ENCODE measurements around the gene DLG1. TPM values are rescaled to one million over a fixed set of nuclear protein-coding genes. Genes with fewer than 3 reads are reported as not detected.

The DLG1 gene
- total RNA-seq, 1 experiment from 2014 or later, result 89.8 TPM

GRCh38 chr3:197285557-197285956, 12.9 kb downstream of the DLG1 start:
- TF ChIP-seq SP1 (IDR thresholded peaks at IDR 0.05; ENCODE audit: low read depth), result no peak
- no peak for TF ChIP-seq POLR2AphosphoS5 (IDR thresholded peaks at IDR 0.05; ENCODE audit: low read depth, low read length)
- TF ChIP-seq, protein P1, sequence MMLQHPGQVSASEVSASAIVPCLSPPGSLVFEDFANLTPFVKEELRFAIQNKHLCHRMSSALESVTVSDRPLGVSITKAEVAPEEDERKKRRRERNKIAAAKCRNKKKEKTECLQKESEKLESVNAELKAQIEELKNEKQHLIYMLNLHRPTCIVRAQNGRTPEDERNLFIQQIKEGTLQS (IDR thresholded peaks at IDR 0.05), result no peak
- TF ChIP-seq, protein P2, sequence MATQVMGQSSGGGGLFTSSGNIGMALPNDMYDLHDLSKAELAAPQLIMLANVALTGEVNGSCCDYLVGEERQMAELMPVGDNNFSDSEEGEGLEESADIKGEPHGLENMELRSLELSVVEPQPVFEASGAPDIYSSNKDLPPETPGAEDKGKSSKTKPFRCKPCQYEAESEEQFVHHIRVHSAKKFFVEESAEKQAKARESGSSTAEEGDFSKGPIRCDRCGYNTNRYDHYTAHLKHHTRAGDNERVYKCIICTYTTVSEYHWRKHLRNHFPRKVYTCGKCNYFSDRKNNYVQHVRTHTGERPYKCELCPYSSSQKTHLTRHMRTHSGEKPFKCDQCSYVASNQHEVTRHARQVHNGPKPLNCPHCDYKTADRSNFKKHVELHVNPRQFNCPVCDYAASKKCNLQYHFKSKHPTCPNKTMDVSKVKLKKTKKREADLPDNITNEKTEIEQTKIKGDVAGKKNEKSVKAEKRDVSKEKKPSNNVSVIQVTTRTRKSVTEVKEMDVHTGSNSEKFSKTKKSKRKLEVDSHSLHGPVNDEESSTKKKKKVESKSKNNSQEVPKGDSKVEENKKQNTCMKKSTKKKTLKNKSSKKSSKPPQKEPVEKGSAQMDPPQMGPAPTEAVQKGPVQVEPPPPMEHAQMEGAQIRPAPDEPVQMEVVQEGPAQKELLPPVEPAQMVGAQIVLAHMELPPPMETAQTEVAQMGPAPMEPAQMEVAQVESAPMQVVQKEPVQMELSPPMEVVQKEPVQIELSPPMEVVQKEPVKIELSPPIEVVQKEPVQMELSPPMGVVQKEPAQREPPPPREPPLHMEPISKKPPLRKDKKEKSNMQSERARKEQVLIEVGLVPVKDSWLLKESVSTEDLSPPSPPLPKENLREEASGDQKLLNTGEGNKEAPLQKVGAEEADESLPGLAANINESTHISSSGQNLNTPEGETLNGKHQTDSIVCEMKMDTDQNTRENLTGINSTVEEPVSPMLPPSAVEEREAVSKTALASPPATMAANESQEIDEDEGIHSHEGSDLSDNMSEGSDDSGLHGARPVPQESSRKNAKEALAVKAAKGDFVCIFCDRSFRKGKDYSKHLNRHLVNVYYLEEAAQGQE (IDR thresholded peaks at IDR 0.05; ENCODE audit: low read depth), result no peak

GRCh38 chr3:197283045-197283444, 15.4 kb downstream of the DLG1 start:
- no peaks in the 10 kb centered on the region for H3K27me3 ChIP-seq (ENCODE audit: insufficient read depth, low read length)
- peaks cover 97% of the 10 kb centered on the region for H3K79me2 ChIP-seq (ENCODE audit: insufficient read depth, low read length)
- intact Hi-C loops (cut with micrococcal nuclease), result no loop called here
- H3K9me3 ChIP-seq (ENCODE audit: control insufficient read depth in 1 of 2, insufficient read depth in 1 of 2, low read depth in 1 of 2, low read length in 2 of 2), result no peaks in the 10 kb centered on the region
- ChIA-PET CTCF (no interaction called here), RAD21 (ENCODE audit: low non-redundant PET in 1 of 2, low total read pairs in 2 of 2, uncharacterized antibody in 2 of 2, unreplicated experiment in 2 of 2) (no interaction called here), POLR2A (no interaction called here)
- no peak for DNase-seq (ENCODE audit: low read depth, low spot score)
- no peak for ATAC-seq
- H4K20me1 ChIP-seq (ENCODE audit: insufficient read depth), result peaks cover 5% of the 10 kb centered on the region; the same call in 1 of the 2 replicates
- peaks cover 14 to 35% of the 10 kb centered on the region in 2 experiments; a peak in 3 of 4 replicates for H3K36me3 ChIP-seq (ENCODE audit: control insufficient read depth in 1 of 2, insufficient read depth in 2 of 2, low read length in 2 of 2)
- no peak overlapping the region for H2AFZ ChIP-seq (ENCODE audit: low read depth, low read length, poor library complexity, severe bottlenecking)
- no peaks in the 10 kb centered on the region for H3K9me2 ChIP-seq (ENCODE audit: insufficient read depth)
- H3K4me3 ChIP-seq (replicated peaks in 1 of 2; ENCODE audit: low read depth in 1 of 2, low read length in 2 of 2), result no peak overlapping the region
- no peaks in the 10 kb centered on the region for H3K4me1 ChIP-seq (ENCODE audit: control insufficient read depth in 1 of 2, insufficient read depth in 2 of 2, low read length in 2 of 2)
- H3K27ac ChIP-seq (ENCODE audit: low read depth, low read length), result no peak overlapping the region
- no TSS peak for BruUV-seq (replicated peaks)
- no peak overlapping the region for H3K4me2 ChIP-seq (ENCODE audit: low read length)
- H3K9ac ChIP-seq (ENCODE audit: low read length), result no peak overlapping the region
- TF ChIP-seq EZH2 (IDR thresholded peaks at IDR 0.05) (no peak), POLR2AphosphoS5 (IDR thresholded peaks at IDR 0.05; ENCODE audit: low read depth, low read length) (no peak), SIN3A (IDR thresholded peaks at IDR 0.05; ENCODE audit: low read depth) (no peak), ELF1 (IDR thresholded peaks at IDR 0.05; ENCODE audit: borderline replicate concordance, low read depth) (no peak), JUND (IDR thresholded peaks at IDR 0.05) (no peak), SRF (IDR thresholded peaks at IDR 0.05; ENCODE audit: low read depth) (no peak), TCF7L2 (IDR thresholded peaks at IDR 0.05; ENCODE audit: borderline replicate concordance, extremely low read depth, insufficient read depth, insufficient read length) (no peak), EGR1 (IDR thresholded peaks at IDR 0.05; ENCODE audit: low read depth) (no peak), MAX (IDR thresholded peaks at IDR 0.05) (no peak), ZBTB33 (IDR thresholded peaks at IDR 0.05; ENCODE audit: extremely low read depth, insufficient replicate concordance, low read length) (no peak), POLR2A (IDR thresholded peaks at IDR 0.05; ENCODE audit: borderline replicate concordance, extremely low read depth, insufficient read depth, insufficient read length) (no peak), FOSL1 (IDR thresholded peaks at IDR 0.05; ENCODE audit: low read depth) (no peak), YY1 (IDR thresholded peaks at IDR 0.05; ENCODE audit: extremely low read depth, insufficient replicate concordance, low read depth, low read length) (no peak), RAD21 (IDR thresholded peaks at IDR 0.05; ENCODE audit: low read depth) (no peak)

More at GRCh38 chr3:197285557-197285956, 12.9 kb downstream of the DLG1 start:
- peaks cover 5% of the 10 kb centered on the region; the same call in 1 of the 2 replicates for H4K20me1 ChIP-seq (ENCODE audit: insufficient read depth)
- peaks cover 22 to 31% of the 10 kb centered on the region in 2 experiments for H3K36me3 ChIP-seq (ENCODE audit: control insufficient read depth in 1 of 2, insufficient read depth in 2 of 2, low read length in 2 of 2)
- DNase-seq (ENCODE audit: low read depth, low spot score) (no peak), ATAC-seq (no peak)
- intact Hi-C loops (cut with micrococcal nuclease), result no loop called here
- no peak overlapping the region for H3K4me3 ChIP-seq (replicated peaks in 1 of 2; ENCODE audit: low read depth in 1 of 2, low read length in 2 of 2)
- no peaks in the 10 kb centered on the region for H3K9me3 ChIP-seq (ENCODE audit: control insufficient read depth in 1 of 2, insufficient read depth in 1 of 2, low read depth in 1 of 2, low read length in 2 of 2)
- no peak overlapping the region for H3K27ac ChIP-seq (ENCODE audit: low read depth, low read length)
- no TSS peak for BruUV-seq (replicated peaks)
- H2AFZ ChIP-seq (ENCODE audit: low read depth, low read length, poor library complexity, severe bottlenecking), result no peak overlapping the region
- POLR2A ChIA-PET, result no interaction called here
- no peak overlapping the region for H3K9ac ChIP-seq (ENCODE audit: low read length)
- RAD21 ChIA-PET (ENCODE audit: low non-redundant PET in 1 of 2, low total read pairs in 2 of 2, uncharacterized antibody in 2 of 2, unreplicated experiment in 2 of 2), result no interaction called here
- H3K27me3 ChIP-seq (ENCODE audit: insufficient read depth, low read length), result no peaks in the 10 kb centered on the region
- peaks cover 97% of the 10 kb centered on the region for H3K79me2 ChIP-seq (ENCODE audit: insufficient read depth, low read length)
- H3K9me2 ChIP-seq (ENCODE audit: insufficient read depth), result no peaks in the 10 kb centered on the region
- H3K4me2 ChIP-seq (ENCODE audit: low read length), result no peak overlapping the region
- CTCF ChIA-PET, result no interaction called here
- no peaks in the 10 kb centered on the region for H3K4me1 ChIP-seq (ENCODE audit: control insufficient read depth in 1 of 2, insufficient read depth in 2 of 2, low read length in 2 of 2)

Data from HCT116 (cell line).